ENCODE measurements around the gene OR11H12. TPM values are rescaled to one million over a fixed set of nuclear protein-coding genes. Genes with fewer than 3 reads are reported as not detected.
"Not testable (repeated sequence)": the region's sequence is repeated elsewhere in the genome, so short reads cannot be mapped to it uniquely, and the experiment has no call there.

Gene OR11H12
- not detected in 3 replicates for total RNA-seq

GRCh38 chr14:18600817-18601216, at the start of gene OR11H12:
TSS of gene OR11H12 (plus strand) at chr14:18601117. CDS start at chr14:18601117, 0 bp downstream.
- H3K27ac Mint-ChIP-seq; H3K36me3 Mint-ChIP-seq; H3K9me3 Mint-ChIP-seq; H3K4me3 Mint-ChIP-seq; DNase-seq (ENCODE audit: low spot score in 2 of 2, unreplicated experiment in 2 of 2); H3K27me3 Mint-ChIP-seq (ENCODE audit: low read depth); H3K4me1 Mint-ChIP-seq: not testable (repeated sequence)

- H3K4me1 Mint-ChIP-seq; H3K9me3 Mint-ChIP-seq; H3K27ac Mint-ChIP-seq; H3K36me3 Mint-ChIP-seq; H3K27me3 Mint-ChIP-seq (ENCODE audit: low read depth); H3K4me3 Mint-ChIP-seq; DNase-seq (ENCODE audit: low spot score in 2 of 2, unreplicated experiment in 2 of 2): not testable (repeated sequence)
Measured at GRCh38 chr14:18582908-18583307, 18.0 kb upstream of the OR11H12 start.

GRCh38 chr14:18626610-18627213, 25.8 kb downstream of the OR11H12 start:
- not testable (repeated sequence) for H3K4me1 Mint-ChIP-seq; DNase-seq (ENCODE audit: low spot score in 2 of 2, unreplicated experiment in 2 of 2); H3K4me3 Mint-ChIP-seq; H3K27me3 Mint-ChIP-seq (ENCODE audit: low read depth); H3K36me3 Mint-ChIP-seq; H3K27ac Mint-ChIP-seq; H3K9me3 Mint-ChIP-seq

- H3K27ac Mint-ChIP-seq; H3K4me1 Mint-ChIP-seq; H3K27me3 Mint-ChIP-seq (ENCODE audit: low read depth); DNase-seq (ENCODE audit: low spot score in 2 of 2, unreplicated experiment in 2 of 2); H3K9me3 Mint-ChIP-seq; H3K36me3 Mint-ChIP-seq; H3K4me3 Mint-ChIP-seq: not testable (repeated sequence)
Measured at GRCh38 chr14:18636066-18636465, 35.1 kb downstream of the OR11H12 start.

GRCh38 chr14:18638032-18638431, 37.1 kb downstream of the OR11H12 start:
- H3K27ac Mint-ChIP-seq; H3K36me3 Mint-ChIP-seq; H3K9me3 Mint-ChIP-seq; H3K4me3 Mint-ChIP-seq; DNase-seq (ENCODE audit: low spot score in 2 of 2, unreplicated experiment in 2 of 2); H3K27me3 Mint-ChIP-seq (ENCODE audit: low read depth); H3K4me1 Mint-ChIP-seq: not testable (repeated sequence)

- not testable (repeated sequence) for H3K27ac Mint-ChIP-seq
Measured at GRCh38 chr14:18638785-18639184, 37.9 kb downstream of the OR11H12 start.

GRCh38 chr14:18646075-18646730, 45.3 kb downstream of the OR11H12 start:
- H3K36me3 Mint-ChIP-seq; DNase-seq (ENCODE audit: low spot score in 2 of 2, unreplicated experiment in 2 of 2); H3K27ac Mint-ChIP-seq; H3K27me3 Mint-ChIP-seq (ENCODE audit: low read depth); H3K4me1 Mint-ChIP-seq; H3K9me3 Mint-ChIP-seq; H3K4me3 Mint-ChIP-seq: not testable (repeated sequence)

More at GRCh38 chr14:18638785-18639184, 37.9 kb downstream of the OR11H12 start:
- not testable (repeated sequence) for H3K27me3 Mint-ChIP-seq (ENCODE audit: low read depth); H3K36me3 Mint-ChIP-seq; H3K4me3 Mint-ChIP-seq; H3K4me1 Mint-ChIP-seq; DNase-seq (ENCODE audit: low spot score in 2 of 2, unreplicated experiment in 2 of 2); H3K9me3 Mint-ChIP-seq
